GM12878 (cell line): ENCODE data around the gene IFNGR2. TPM values are rescaled to one million over a fixed set of nuclear protein-coding genes. Genes with fewer than 3 reads are reported as not detected.

ENCODE experiments used
- ATAC-seq: fragments of 200-7000 bp; cut with Tn5 transposase; 3 replicates; pipeline ENCODE4 v1.9.1; 2020; ENCODE audit warnings: mild to moderate bottlenecking, moderate library complexity
- BruUV-seq: library from RNA; stranded (reverse); fragments of 400-500 nt; replicated peaks from 2 replicates; lab custom pipeline; 2021; lab: Mats Ljungman, UMichigan
- CTCF ChIA-PET: fragments of 300-600 bp; sonication (Branson Sonifier 250); formaldehyde crosslinking; extraction: SDS; loops from one replicate; lab custom pipeline; 2021; ENCODE audit warnings: inconsistent platforms; lab: Yijun Ruan, JAX
- POLR2A ChIA-PET: fragments of 350-600 bp; formaldehyde crosslinking; extraction: SDS; loops from one replicate; lab custom pipeline; 2021; ENCODE audit warnings: inconsistent platforms; lab: Charles Lee
- RAD21 ChIA-PET: fragments of 300-600 bp; sonication (Branson Sonifier 250); formaldehyde crosslinking; loops from one replicate; lab custom pipeline; 2023; ENCODE audit warnings: antibody characterized with exemption; ENCODE audit not compliant: unreplicated experiment; lab: Charles Lee
- SMC1A ChIA-PET: fragments of 300-600 bp; sonication (Branson Sonifier 250); formaldehyde crosslinking; loops from one replicate; lab custom pipeline; 2023; ENCODE audit not compliant: unreplicated experiment, uncharacterized antibody; lab: Charles Lee
- DNase-seq: peaks from one replicate; pipeline ENCODE4 v3.0.0-alpha.2; 2011; ENCODE audit warnings: low read depth, low spot score
- FAIRE-seq: peaks from 3 replicates; lab custom pipeline; 2011; peaks lifted over from hg19 to GRCh38; lab: Jason Lieb, UNC
- H2AFZ ChIP-seq: 2 replicates; pipeline ENCODE4 v1.6.0; 2011; ENCODE audit warnings: low read depth, low read length, control low read depth; ENCODE audit not compliant: control insufficient read depth
- H3K27ac ChIP-seq: 2 replicates; pipeline ENCODE4 v1.5.1; 2011; ENCODE audit warnings: control low read depth; ENCODE audit not compliant: control insufficient read depth, insufficient read depth
- H3K27me3 ChIP-seq, 2 experiments: replicated peaks in 1 of 2; 2 replicates each; pipeline versions ENCODE4 v1.6.0 to v1.6.1; 2011; ENCODE audit warnings: low read length in 1 of 2; ENCODE audit not compliant: control insufficient read depth in 2 of 2, insufficient read depth in 2 of 2
- H3K36me3 ChIP-seq, 2 experiments: 2 replicates each; pipeline ENCODE4 v1.5.1; 2011; ENCODE audit warnings: low read length in 1 of 2; ENCODE audit not compliant: control insufficient read depth in 2 of 2, insufficient read depth in 2 of 2
- H3K4me1 ChIP-seq: 2 replicates; pipeline ENCODE4 v1.6.1; 2011; ENCODE audit warnings: mild to moderate bottlenecking, low read length, moderate library complexity, mixed read lengths; ENCODE audit not compliant: control insufficient read depth, insufficient read depth
- H3K4me2 ChIP-seq: 2 replicates; pipeline ENCODE4 v1.6.0; 2011; ENCODE audit warnings: control low read depth; ENCODE audit not compliant: control insufficient read depth, insufficient read depth
- H3K4me3 ChIP-seq: fragments of 200-600 bp; sonication (generic); 2 replicates; pipeline ENCODE4 v1.5.1; 2016
- H3K79me2 ChIP-seq: 2 replicates; pipeline ENCODE4 v1.6.0; 2011; ENCODE audit warnings: low read length; ENCODE audit not compliant: control insufficient read depth, insufficient read depth
- H3K9ac ChIP-seq: 2 replicates; pipeline ENCODE4 v1.8.0; 2011; ENCODE audit warnings: low read length, control low read depth, mixed read lengths; ENCODE audit not compliant: control insufficient read depth, insufficient read depth
- H3K9me3 ChIP-seq: replicated peaks from 3 replicates; pipeline ENCODE4 v1.5.1; 2011; ENCODE audit warnings: mild to moderate bottlenecking, low read length; ENCODE audit not compliant: control insufficient read depth, insufficient read depth
- H4K20me1 ChIP-seq: 2 replicates; pipeline ENCODE4 v1.6.0; 2011; ENCODE audit not compliant: control insufficient read depth, insufficient read depth
- ATF7 ChIP-seq: fragments of 450-650 bp; IDR thresholded peaks from 2 replicates; pipeline ENCODE4 v1.6.1; 2016; ENCODE audit warnings: low read depth, mild to moderate bottlenecking
- BACH1 ChIP-seq: fragments of 450-650 bp; IDR thresholded peaks from 2 replicates; pipeline ENCODE4 v1.6.1; 2017; ENCODE audit warnings: mild to moderate bottlenecking, borderline replicate concordance
- CREM ChIP-seq: IDR thresholded peaks from 2 replicates; pipeline ENCODE4 v1.6.1; 2014; ENCODE audit warnings: antibody characterized with exemption, low read depth
- E4F1 ChIP-seq: fragments of 450-650 bp; IDR thresholded peaks from 2 replicates; pipeline ENCODE4 v1.6.1; 2018; ENCODE audit warnings: borderline replicate concordance, mild to moderate bottlenecking; ENCODE audit not compliant: partially characterized antibody
- ETV6 ChIP-seq, 2 experiments: fragments of 450-650 bp in 1 of 2; IDR thresholded peaks in 1 of 2; conservative IDR thresholded peaks in 1 of 2; 2 replicates each; pipeline ENCODE4 v1.6.1; 2014; ENCODE audit warnings: antibody characterized with exemption in 1 of 2, borderline replicate concordance in 1 of 2, low read depth in 1 of 2, mild to moderate bottlenecking in 1 of 2, moderate library complexity in 1 of 2
- MLLT1 ChIP-seq: fragments of 450-650 bp; IDR thresholded peaks from 2 replicates; pipeline ENCODE4 v1.6.1; 2016; ENCODE audit warnings: mild to moderate bottlenecking
- NFXL1 ChIP-seq: fragments of 450-650 bp; IDR thresholded peaks from 2 replicates; pipeline ENCODE4 v1.6.1; 2017; ENCODE audit warnings: antibody characterized with exemption, mild to moderate bottlenecking, borderline replicate concordance
- NFYB ChIP-seq: IDR thresholded peaks from 2 replicates; pipeline ENCODE4 v1.6.1; 2011; ENCODE audit warnings: low read depth, mild to moderate bottlenecking, low read length, improper control_type of control experiment, moderate library complexity; ENCODE audit not compliant: insufficient read depth
- NRF1 ChIP-seq: conservative IDR thresholded peaks from 2 replicates; pipeline ENCODE4 v1.6.1; 2011; ENCODE audit warnings: mild to moderate bottlenecking, low read depth, low read length, improper control_type of control experiment
- RAD21 ChIP-seq: IDR thresholded peaks from 2 replicates; pipeline ENCODE4 v1.6.1; 2011; ENCODE audit warnings: mild to moderate bottlenecking, low read depth, low read length, moderate library complexity; ENCODE audit not compliant: insufficient read depth
- RAD51 ChIP-seq: fragments of 450-650 bp; IDR thresholded peaks from 2 replicates; pipeline ENCODE4 v1.6.1; 2016; ENCODE audit warnings: moderate library complexity, mild to moderate bottlenecking, inconsistent platforms
- STAT1 ChIP-seq: fragments of 450-650 bp; conservative IDR thresholded peaks from 2 replicates; pipeline ENCODE4 v1.6.1; 2014; ENCODE audit warnings: antibody characterized with exemption, mild to moderate bottlenecking
- TBL1XR1 ChIP-seq: IDR thresholded peaks from 2 replicates; pipeline ENCODE4 v1.6.1; 2012; ENCODE audit warnings: low read depth, low read length, improper control_type of control experiment
- YY1 ChIP-seq: IDR thresholded peaks from 2 replicates; pipeline ENCODE4 v1.6.1; 2011; ENCODE audit warnings: low read depth, mild to moderate bottlenecking, low read length
- WGBS: methylation state at CpG from one replicate; pipeline ENCODE4 v1.1.6; 2016; ENCODE audit warnings: low lambda C conversion rate; ENCODE audit not compliant: insufficient replicate concordance, insufficient coverage; ENCODE audit errors: missing lambda C conversion rate; 5-methylcytosine and 5-hydroxymethylcytosine counted together
- in situ Hi-C: fragments of 300-500 bp; cut with MboI; formaldehyde crosslinking; loops from 9 replicates; pipeline ENCODE4 v1.14.3; 2018; ENCODE audit warnings: mixed read lengths
- intact Hi-C: fragments of 100-400 bp; cut with micrococcal nuclease; formaldehyde crosslinking; loops from one replicate; pipeline ENCODE4 v1.14.2; 2022; ENCODE audit not compliant: unreplicated experiment
- polyA plus RNA-seq, 11 experiments: library from polyadenylated mRNA; depleted of rRNA in 4 of 11; unstranded in 6 of 11; stranded (reverse) in 5 of 11; fragments of >200 nt; fragmentation: Nextera tagmentation in 4 of 11; fragmentation: Illumina TruSeq in 1 of 11; extraction: Ambion mirVana in 4 of 11; extraction: Trizol in 1 of 11; gene quantifications; 1 replicate in 1 of 11; 2 replicates in 10 of 11; pipeline versions ENCODE4 v1.2.1 to v1.2.3, GENCODE V29; 2011 to 2016; ENCODE audit warnings: inconsistent platforms in 2 of 11, missing spikeins in 2 of 11, low read depth in 1 of 11
- total RNA-seq, 4 experiments: library from RNA; depleted of rRNA in 3 of 4; stranded (reverse); fragments of >200 nt in 3 of 4; fragmentation: Illumina TruSeq in 1 of 4; extraction: Trizol in 1 of 4; gene quantifications; 2 replicates each; pipeline versions ENCODE4 v1.2.1 to v1.2.3, GENCODE V29; 2013 to 2021

The IFNGR2 gene
- total and polyA plus RNA-seq, 10 of the 15 experiments (the other 5 are each of a cell fraction or from before 2014, with no cell fraction given) = 23.6 to 98.8 (median 77.0) TPM

DNA sequence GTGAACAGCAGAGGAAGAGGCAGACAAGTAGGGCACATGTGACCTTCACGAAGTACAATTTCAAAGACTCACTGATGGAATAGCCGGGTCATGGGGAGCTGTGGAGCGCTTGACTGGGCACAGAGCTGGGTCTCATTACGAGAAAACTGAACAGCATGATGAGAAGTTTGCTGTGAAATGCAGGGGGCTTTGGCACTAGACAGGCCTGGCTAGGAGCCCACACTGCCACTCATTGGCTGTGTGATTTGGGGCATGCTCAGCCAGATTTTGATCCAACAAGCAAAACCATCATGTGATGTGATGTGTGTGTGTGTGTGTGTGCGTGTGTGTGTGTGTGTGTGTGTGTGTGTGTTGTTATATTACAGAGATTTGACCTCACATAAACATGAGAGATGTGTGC, 4.9 kb upstream of the IFNGR2 start:
- H3K4me3 ChIP-seq = no peak overlapping the region
- ATAC-seq (no peak), DNase-seq (no peak), FAIRE-seq (no peak)
- no TSS peak for BruUV-seq
- CTCF ChIA-PET = interaction anchor here (0.6 to 0.8 kb wide), 3 partner anchors 37 to 781 kb away, joined by 3 read pairs; no protein-coding TSS in a partner anchor
- in situ Hi-C loops = no loop called here
- intact Hi-C loops = no loop called here
- no peaks in the 10 kb centered on the region for H3K27me3 ChIP-seq
- 64% methylated on average over 5 of the region's 5 CpGs for WGBS
- H3K27ac ChIP-seq = no peak overlapping the region
- POLR2A ChIA-PET = interaction anchor here (1.0 kb wide), 1 partner anchor 8 kb away, joined by 4 read pairs; no protein-coding TSS in a partner anchor
- H3K9me3 ChIP-seq = no peaks in the 10 kb centered on the region
- peaks cover 2% of the 10 kb centered on the region for H3K79me2 ChIP-seq
- H2AFZ ChIP-seq = no peak overlapping the region
- no peaks in the 10 kb centered on the region for H3K36me3 ChIP-seq
- peaks cover 22% of the 10 kb centered on the region for H3K4me1 ChIP-seq
- RAD21 ChIA-PET = no interaction called here
- SMC1A ChIA-PET = no interaction called here
- TF ChIP-seq RAD51 = peak; percentile 19; the same call in 1 of the 2 replicates
- no peak for TF ChIP-seq STAT1
- no peak overlapping the region for H3K9ac ChIP-seq
- no peak overlapping the region for H3K4me2 ChIP-seq
- no peaks in the 10 kb centered on the region for H4K20me1 ChIP-seq

DNA sequence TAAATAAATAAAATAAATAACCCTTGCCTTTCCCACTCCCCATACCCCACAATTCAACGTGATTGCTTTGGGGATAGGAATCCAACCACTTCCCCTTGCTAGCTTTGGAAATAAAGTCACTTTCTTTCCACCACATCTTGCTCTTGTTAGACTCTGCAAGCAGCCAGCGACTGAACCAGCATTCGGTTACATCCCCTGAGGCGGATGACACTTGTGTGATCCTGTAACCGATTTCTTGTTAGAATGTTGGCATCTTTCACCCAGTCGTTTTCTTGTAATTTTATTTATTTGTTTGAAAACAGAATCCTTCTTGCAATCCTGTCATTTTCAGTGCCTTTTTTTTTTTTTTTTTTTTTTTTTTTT, 1.6 kb upstream of the IFNGR2 start:
- Histone ChIP-seq H3K36me3 (no peaks in the 10 kb centered on the region), H3K9ac (no peak overlapping the region), H3K27ac (no peak overlapping the region), H3K27me3 (no peaks in the 10 kb centered on the region), H3K4me2 (no peak overlapping the region), H3K79me2 (peaks cover 34% of the 10 kb centered on the region), H3K4me1 (peaks cover 15% of the 10 kb centered on the region), H2AFZ (no peak overlapping the region), H3K9me3 (no peaks in the 10 kb centered on the region), H4K20me1 (no peaks in the 10 kb centered on the region), H3K4me3 (no peak overlapping the region)
- ChIA-PET CTCF (interaction anchor here (1.1 kb wide), 1 partner anchor 40 kb away, joined by 3 read pairs; no protein-coding TSS in a partner anchor), RAD21 (interaction anchor here (0.6 to 1.1 kb wide), 2 partner anchors 12 to 16 kb away, joined by 3 to 8 read pairs; no protein-coding TSS in a partner anchor), SMC1A (interaction anchor here (1.2 to 1.5 kb wide), 3 partner anchors 15 to 33 kb away, joined by 3 to 13 read pairs (median 6); no protein-coding TSS in a partner anchor), POLR2A (interaction anchor here (0.7 to 2.1 kb wide), 4 partner anchors 13 to 40 kb away, joined by 3 to 9 read pairs (median 4); no protein-coding TSS in a partner anchor)
- DNase-seq (no peak), FAIRE-seq (no peak), ATAC-seq (no peak)
- in situ Hi-C loops (no loop called here), intact Hi-C loops (loop anchor here (10.0 kb wide), 1 partner anchor 143 kb away; the partner anchor contains the start of genes GART and SON)
- 79% methylated on average over 6 of the region's 6 CpGs for WGBS
- BruUV-seq = no TSS peak
- no peak for TF ChIP-seq MLLT1
- no peak for TF ChIP-seq TBL1XR1
- TF ChIP-seq NFXL1 = no peak
- no peak for TF ChIP-seq ATF7
- no peak for TF ChIP-seq ETV6 (conservative IDR thresholded peaks at IDR 0.05 in 1 of 2, IDR thresholded peaks at IDR 0.05 in 1 of 2; ENCODE audit: borderline replicate concordance in 1 of 2, low read depth in 1 of 2)
- TF ChIP-seq NFYB = no peak
- no peak for TF ChIP-seq CREM
- TF ChIP-seq BACH1 = no peak
- no peak for TF ChIP-seq YY1
- no peak for TF ChIP-seq E4F1
- no peak for TF ChIP-seq NRF1
- TF ChIP-seq RAD21 = no peak
